ENCODE data around the gene RELB. TPM values are rescaled to one million over a fixed set of nuclear protein-coding genes. Genes with fewer than 3 reads are reported as not detected.
A peak's percentile ranks its signal among the peaks of the same experiment; 100 is the strongest.
"Not testable (repeated sequence)": the region's sequence is repeated elsewhere in the genome, so short reads cannot be mapped to it uniquely, and the experiment has no call there.

Gene RELB
- total and polyA plus RNA-seq, 2 donors from 2014 or later, result 10.3 to 30.6 TPM

DNA sequence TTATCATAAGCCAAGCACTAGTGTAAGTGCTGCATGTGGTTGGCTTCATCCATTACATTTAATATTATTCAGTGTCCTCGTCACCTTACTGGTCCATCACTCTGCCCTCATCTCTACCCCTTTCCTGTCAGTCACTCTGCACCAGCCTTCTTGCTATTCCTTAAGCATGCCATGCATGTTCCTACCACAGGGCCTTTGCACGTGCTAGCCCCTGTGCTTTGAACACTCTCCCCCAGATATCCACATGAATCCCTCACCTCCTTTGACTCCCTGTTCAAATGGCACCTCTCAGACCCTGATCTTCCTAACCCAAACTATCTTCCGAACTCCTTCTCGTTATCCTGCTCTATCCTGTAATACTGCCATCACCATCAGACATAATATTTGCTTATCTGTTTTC is 3.2 kb upstream of the RELB start:
- no peaks in the 10 kb centered on the region for H3K9me3 ChIP-seq (ENCODE audit: control insufficient read depth in 2 of 3, insufficient read depth in 1 of 3, low read length in 3 of 3)
- TF ChIP-seq, protein P1, sequence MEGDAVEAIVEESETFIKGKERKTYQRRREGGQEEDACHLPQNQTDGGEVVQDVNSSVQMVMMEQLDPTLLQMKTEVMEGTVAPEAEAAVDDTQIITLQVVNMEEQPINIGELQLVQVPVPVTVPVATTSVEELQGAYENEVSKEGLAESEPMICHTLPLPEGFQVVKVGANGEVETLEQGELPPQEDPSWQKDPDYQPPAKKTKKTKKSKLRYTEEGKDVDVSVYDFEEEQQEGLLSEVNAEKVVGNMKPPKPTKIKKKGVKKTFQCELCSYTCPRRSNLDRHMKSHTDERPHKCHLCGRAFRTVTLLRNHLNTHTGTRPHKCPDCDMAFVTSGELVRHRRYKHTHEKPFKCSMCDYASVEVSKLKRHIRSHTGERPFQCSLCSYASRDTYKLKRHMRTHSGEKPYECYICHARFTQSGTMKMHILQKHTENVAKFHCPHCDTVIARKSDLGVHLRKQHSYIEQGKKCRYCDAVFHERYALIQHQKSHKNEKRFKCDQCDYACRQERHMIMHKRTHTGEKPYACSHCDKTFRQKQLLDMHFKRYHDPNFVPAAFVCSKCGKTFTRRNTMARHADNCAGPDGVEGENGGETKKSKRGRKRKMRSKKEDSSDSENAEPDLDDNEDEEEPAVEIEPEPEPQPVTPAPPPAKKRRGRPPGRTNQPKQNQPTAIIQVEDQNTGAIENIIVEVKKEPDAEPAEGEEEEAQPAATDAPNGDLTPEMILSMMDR (IDR thresholded peaks at IDR 0.05; ENCODE audit: borderline replicate concordance, extremely low read depth, insufficient read depth), result no peak
- no peak overlapping the region for H3K4me3 ChIP-seq (ENCODE audit: low read length in 3 of 3)
- FAIRE-seq (no peak), DNase-seq (no peak)
- no peak overlapping the region for H3K27ac ChIP-seq (ENCODE audit: low read depth in 2 of 2, low read length in 2 of 2)
- peaks cover 0 to 5% (median 4%) of the 10 kb centered on the region in 3 donors for H3K4me1 ChIP-seq (ENCODE audit: control insufficient read depth in 2 of 3, insufficient read depth in 2 of 3, low read depth in 1 of 3, low read length in 3 of 3)
- H3K27me3 ChIP-seq (ENCODE audit: control insufficient read depth, insufficient read depth, low read length), result no peaks in the 10 kb centered on the region
- H3K36me3 ChIP-seq (ENCODE audit: control insufficient read depth in 2 of 3, insufficient read depth in 3 of 3, low read length in 3 of 3), result no peaks in the 10 kb centered on the region
- H3K9ac ChIP-seq (ENCODE audit: low read length in 3 of 3), result no peak overlapping the region
- intact Hi-C loops (cut with DNase I), result no loop called here

DNA sequence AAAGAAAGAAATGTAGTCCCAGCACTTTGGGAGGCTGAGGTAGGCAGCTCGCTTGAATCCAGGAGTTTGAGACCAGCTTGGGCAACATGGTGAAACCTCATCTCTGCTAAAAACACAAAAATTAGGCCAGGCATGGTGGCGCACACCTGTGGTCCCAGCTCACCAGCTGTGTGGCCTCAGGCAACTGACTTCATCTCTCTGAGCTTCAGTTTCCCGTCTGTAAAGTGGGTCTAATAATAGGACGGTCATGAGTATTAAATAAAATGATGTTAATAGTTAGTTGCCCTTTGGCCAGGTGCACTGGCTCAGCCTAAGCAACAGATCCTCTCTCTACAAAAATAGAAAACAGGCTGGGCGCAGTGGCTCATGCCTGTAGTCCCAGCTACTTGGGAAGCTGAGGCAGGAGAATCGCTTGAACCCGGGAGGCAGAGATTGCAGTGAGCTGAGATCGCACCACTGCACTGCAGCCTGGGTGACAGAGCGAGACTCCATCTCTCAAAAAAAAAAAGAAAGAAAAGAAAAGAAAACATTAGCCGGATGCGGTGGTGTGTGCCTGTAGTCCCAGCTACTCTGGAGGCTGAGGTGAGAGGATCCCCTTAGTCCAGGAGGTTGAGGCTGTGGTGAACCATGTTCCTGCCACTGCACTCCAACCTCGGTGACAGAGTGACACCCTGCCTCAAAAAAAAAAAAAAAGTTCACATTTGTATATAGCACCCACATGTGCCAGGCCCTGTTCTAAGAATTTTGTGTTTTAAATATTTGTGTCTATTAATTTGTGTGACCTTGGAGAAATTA is 1.9 kb upstream of the RELB start:
- intact Hi-C loops (cut with DNase I); FAIRE-seq; H3K9ac ChIP-seq (ENCODE audit: low read length in 3 of 3); H3K36me3 ChIP-seq (ENCODE audit: control insufficient read depth in 2 of 3, insufficient read depth in 3 of 3, low read length in 3 of 3); H3K27ac ChIP-seq (ENCODE audit: low read depth in 2 of 2, low read length in 2 of 2); H3K4me3 ChIP-seq (ENCODE audit: low read length in 3 of 3); H3K9me3 ChIP-seq (ENCODE audit: control insufficient read depth in 2 of 3, insufficient read depth in 1 of 3, low read length in 3 of 3); H3K4me1 ChIP-seq (ENCODE audit: control insufficient read depth in 2 of 3, insufficient read depth in 2 of 3, low read depth in 1 of 3, low read length in 3 of 3); DNase-seq; H3K27me3 ChIP-seq (ENCODE audit: control insufficient read depth, insufficient read depth, low read length): not testable (repeated sequence)

DNA sequence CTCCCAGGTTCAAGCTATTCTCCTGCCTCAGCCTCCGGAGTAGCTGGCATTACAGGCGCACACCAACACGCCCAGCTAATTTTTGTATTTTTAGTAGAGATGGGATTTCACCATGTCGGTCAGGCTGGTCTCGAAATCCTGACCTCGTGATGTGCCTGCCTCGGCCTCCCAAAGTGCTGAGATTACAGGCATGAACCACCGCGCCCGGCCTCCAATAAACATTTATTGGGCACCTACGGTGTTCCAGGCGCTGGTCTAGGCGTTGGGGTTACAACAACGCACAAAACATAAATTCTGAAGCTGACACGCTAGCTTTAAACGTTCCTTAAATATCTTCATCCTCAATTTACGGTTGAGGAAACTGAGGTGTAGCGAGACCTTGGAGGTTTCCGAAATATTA is 599 bp upstream of the RELB start:
- H3K9me3 ChIP-seq (ENCODE audit: control insufficient read depth in 2 of 3, insufficient read depth in 1 of 3, low read length in 3 of 3); H3K27me3 ChIP-seq (ENCODE audit: control insufficient read depth, insufficient read depth, low read length); DNase-seq; intact Hi-C loops (cut with DNase I); FAIRE-seq; H3K9ac ChIP-seq (ENCODE audit: low read length in 3 of 3); H3K4me1 ChIP-seq (ENCODE audit: control insufficient read depth in 2 of 3, insufficient read depth in 2 of 3, low read depth in 1 of 3, low read length in 3 of 3); H3K36me3 ChIP-seq (ENCODE audit: control insufficient read depth in 2 of 3, insufficient read depth in 3 of 3, low read length in 3 of 3): not testable (repeated sequence)
- H3K27ac ChIP-seq (ENCODE audit: low read depth in 2 of 2, low read length in 2 of 2), result peak overlapping the region; percentile 70 to 79
- H3K4me3 ChIP-seq (ENCODE audit: low read length in 3 of 3), result peak overlapping the region in 1 of 3 donors; percentile 52

DNA sequence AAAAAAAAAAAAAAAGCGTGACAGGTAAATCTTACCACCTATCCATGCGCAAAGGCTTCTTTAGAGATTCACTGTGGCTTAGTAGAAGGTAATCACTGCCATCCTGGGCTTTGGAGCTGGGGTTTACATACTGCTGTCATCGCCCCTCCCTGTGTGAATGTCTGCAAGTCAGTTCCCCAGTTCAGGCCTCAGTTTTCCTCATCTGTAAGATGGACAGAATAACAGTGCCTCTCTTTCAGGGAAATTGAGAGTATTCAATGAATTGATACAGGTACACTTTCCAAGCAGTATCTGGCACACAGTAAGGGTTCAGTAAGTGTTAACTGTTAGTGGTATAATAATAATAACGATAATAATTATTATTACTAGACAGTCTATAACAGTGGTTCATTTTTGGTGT is 2.2 kb downstream of the RELB start:
- intact Hi-C loops (cut with DNase I), result no loop called here
- DNase-seq (no peak), FAIRE-seq (no peak)
- Histone ChIP-seq H3K9me3 (ENCODE audit: control insufficient read depth in 2 of 3, insufficient read depth in 1 of 3, low read length in 3 of 3) (no peaks in the 10 kb centered on the region), H3K36me3 (ENCODE audit: control insufficient read depth in 2 of 3, insufficient read depth in 3 of 3, low read length in 3 of 3) (no peaks in the 10 kb centered on the region), H3K9ac (ENCODE audit: low read length in 3 of 3) (no peak overlapping the region), H3K27me3 (ENCODE audit: control insufficient read depth, insufficient read depth, low read length) (no peaks in the 10 kb centered on the region), H3K4me1 (ENCODE audit: control insufficient read depth in 2 of 3, insufficient read depth in 2 of 3, low read depth in 1 of 3, low read length in 3 of 3) (peaks cover 0 to 5% (median 4%) of the 10 kb centered on the region in 3 donors), H3K27ac (ENCODE audit: low read depth in 2 of 2, low read length in 2 of 2) (no peak overlapping the region), H3K4me3 (ENCODE audit: low read length in 3 of 3) (no peak overlapping the region)
- TF ChIP-seq, protein P1 (IDR thresholded peaks at IDR 0.05; ENCODE audit: borderline replicate concordance, extremely low read depth, insufficient read depth), result no peak

Measured in kidney (tissue), 14 donors.